Ovary (tissue), 3 donors: Measurements from ENCODE around the gene RASGRP4.

Experiments
- EP300 ChIP-seq: sonication (generic); formaldehyde crosslinking; IDR thresholded peaks from one replicate; pipeline ENCODE4 v1.6.1; 2017; ENCODE audit warnings: antibody characterized with exemption
- POLR2A ChIP-seq: fragments of 450-650 bp; IDR thresholded peaks from one replicate; pipeline ENCODE4 v1.6.1; 2017; ENCODE audit warnings: antibody characterized with exemption, mild to moderate bottlenecking, moderate library complexity
- TF ChIP-seq, protein P1 (sequence below), 3 donors: fragments of 450-650 bp in 2 of 3; fragments of 200-600 bp in 1 of 3; IDR thresholded peaks; one replicate each; pipeline versions ENCODE4 v1.5.1 to v1.8.0; 2016 to 2022; ENCODE audit warnings: antibody characterized with exemption in 3 of 3, mild to moderate bottlenecking in 1 of 3
- donor health status: DM: no; HTN: no; CAD: no.

DNA sequence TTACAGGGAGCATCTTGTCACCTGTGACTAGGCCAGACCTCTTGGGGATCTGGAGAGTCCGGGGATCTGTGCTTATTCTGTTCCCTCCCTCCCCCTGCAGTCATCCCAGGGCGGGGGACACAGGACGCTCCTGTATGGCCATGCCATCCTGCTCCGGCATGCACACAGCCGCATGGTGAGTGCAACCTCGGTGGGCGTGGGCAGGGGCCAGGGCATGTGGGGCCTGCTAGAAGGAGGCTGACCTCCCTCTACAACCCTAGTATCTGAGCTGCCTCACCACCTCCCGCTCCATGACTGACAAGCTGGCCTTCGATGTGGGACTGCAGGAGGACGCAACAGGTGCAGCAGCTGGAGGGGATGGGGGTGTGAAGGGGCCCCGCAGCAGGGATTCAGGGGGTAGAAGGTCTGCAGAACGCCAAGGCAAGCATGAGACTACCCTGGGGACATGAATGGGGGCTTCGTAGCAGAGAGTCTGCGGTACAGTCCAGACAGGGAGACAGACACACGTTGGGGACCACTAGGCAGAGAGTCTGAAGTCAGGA lies 17.5 kb upstream of the RASGRP4 start:
- TF ChIP-seq EP300 (no peak), POLR2A (no peak)
- TF ChIP-seq, protein P1, sequence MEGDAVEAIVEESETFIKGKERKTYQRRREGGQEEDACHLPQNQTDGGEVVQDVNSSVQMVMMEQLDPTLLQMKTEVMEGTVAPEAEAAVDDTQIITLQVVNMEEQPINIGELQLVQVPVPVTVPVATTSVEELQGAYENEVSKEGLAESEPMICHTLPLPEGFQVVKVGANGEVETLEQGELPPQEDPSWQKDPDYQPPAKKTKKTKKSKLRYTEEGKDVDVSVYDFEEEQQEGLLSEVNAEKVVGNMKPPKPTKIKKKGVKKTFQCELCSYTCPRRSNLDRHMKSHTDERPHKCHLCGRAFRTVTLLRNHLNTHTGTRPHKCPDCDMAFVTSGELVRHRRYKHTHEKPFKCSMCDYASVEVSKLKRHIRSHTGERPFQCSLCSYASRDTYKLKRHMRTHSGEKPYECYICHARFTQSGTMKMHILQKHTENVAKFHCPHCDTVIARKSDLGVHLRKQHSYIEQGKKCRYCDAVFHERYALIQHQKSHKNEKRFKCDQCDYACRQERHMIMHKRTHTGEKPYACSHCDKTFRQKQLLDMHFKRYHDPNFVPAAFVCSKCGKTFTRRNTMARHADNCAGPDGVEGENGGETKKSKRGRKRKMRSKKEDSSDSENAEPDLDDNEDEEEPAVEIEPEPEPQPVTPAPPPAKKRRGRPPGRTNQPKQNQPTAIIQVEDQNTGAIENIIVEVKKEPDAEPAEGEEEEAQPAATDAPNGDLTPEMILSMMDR (IDR thresholded peaks at IDR 0.05), result no peak
